ENCODE measurements around the gene PSMC3.

Gene PSMC3

DNA sequence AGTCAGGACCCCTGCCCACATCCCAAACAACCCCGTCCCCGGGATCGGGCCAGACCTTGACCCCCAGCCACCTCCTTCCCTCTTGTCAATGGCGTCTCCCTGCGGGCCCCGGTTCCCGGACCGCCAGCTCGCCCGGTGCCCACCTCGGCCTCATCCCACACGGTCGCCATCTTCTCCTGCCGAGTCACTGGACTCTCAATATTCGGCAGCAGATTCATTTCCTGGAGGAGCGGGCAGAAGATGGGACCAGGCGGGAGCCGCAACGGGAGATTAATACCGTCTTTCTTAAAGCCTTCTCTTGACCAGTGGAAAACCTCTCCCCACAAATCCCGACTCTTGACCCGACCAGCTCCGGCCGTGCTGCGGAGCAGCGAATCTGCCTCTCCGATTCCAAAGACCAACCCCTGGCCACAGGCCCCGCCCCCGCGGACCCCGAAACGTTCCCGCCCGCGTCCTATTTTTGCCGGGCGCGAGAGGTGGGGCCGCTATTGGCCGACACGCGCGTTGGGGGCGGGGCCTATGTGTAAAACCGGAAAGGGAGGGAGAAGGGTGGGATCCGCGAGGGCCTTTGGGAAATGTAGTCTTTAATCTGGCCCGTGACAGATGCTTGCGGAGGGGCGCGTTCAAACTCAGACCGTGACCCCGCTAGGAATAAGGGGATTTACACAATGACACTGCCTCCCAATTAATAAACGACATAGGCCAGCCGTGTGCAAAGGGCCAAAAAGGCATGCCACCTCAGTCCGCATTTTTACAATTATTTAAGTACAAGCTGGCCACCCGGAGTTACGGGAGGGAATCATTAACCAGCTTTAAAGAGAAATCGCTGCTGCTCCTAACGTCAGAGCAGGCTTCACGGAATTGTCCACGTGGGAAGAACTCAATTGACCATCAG, at the start of gene PSMC3:
Gene PSMC3 (minus strand): TSS at position 378 of the 895 bp plus-strand sequence. CDS start 160 bp downstream, at position 218.
- peak; percentile 95 to 100 for DNase-seq

- no peak for DNase-seq
These were observed 44.4 kb upstream of the PSMC3 start for GRCh38 chr11:47470671-47471070.

DNA sequence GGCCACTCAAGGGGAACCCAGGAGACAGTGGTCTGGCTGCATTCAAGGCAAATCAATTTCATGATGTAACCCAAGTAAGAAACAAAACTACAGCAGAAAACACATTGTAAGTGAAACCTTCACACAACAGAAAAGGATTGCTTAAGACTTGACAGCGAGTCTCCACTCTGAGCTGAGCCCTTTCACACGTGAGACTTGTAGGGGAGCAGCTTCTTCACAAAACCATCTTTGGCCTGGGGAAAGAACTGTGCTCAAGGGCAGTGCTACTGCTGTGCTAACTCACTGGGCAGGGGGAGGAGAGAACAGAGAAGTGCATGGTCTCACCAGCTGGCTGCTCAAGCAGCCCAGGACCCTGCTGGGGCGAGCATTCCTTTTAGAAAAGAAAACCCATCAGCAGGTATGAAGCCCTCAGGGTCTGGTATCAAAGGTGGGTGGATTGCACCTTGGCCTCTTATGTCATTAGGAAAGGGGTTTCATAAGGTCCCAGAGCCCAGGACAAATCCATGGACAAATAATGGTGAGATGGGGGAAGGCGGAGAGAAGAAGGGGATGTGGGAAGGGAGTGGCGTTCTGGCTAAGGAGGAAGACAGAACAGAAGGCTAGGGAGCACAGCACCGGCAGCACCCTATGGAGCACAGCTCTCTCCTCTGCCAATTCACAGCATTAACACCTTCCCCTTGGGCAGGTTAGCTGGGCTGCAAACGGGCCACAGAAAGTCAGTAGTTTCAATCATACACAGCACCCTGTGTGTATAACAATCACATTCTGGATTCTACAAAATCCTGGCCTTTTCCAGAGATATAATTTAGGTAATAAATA, 43.3 kb upstream of the PSMC3 start:
- DNase-seq, result no peak

GRCh38 chr11:47468598-47469214, 42.5 kb upstream of the PSMC3 start:
- no peak for DNase-seq

DNA sequence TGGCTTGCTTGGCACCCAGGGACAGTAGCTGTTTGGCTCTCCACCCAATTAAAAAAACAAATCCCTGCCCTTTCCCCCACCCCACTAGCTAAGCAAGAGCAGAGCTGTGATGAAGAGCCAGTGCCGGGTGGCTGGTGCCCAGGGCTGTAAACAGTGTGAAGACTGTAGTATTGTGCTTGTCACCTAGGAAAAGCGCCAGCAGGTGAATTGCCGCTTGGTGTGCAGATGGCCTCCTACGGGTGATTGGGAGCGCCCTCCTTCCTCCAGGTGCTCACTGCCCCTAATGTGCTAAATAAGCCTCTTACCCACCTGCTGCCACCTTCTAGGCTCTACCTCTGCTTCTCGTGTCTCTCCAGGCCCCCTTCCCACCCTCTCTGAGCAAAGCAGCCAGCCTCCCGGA, 41.1 kb upstream of the PSMC3 start:
- no peak for DNase-seq

- no peak for DNase-seq
These were observed 40.5 kb upstream of the PSMC3 start for GRCh38 chr11:47466701-47467250.

DNA sequence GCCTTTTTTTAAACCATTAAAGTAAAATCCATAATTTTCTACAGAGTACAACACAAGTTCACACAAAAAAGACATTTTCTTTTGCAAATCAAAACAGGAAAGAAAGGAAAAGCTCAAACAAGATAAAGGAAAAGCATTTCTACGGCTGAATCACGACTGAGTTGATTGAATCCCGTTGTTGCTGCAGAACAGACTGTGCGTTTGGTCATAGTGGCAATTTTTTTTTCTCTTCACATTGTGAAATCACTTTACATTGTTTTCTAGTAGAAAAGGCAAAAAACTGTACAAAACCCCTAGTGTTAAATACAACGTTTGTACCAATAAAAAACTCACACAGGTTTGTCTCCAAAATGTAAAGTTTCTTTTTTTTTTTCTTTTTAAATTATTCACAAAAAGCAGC, 40.0 kb upstream of the PSMC3 start:
- DNase-seq, result no peak

- peak in 1 of 2 experiments; percentile 17 for DNase-seq
These were observed 38.2 kb upstream of the PSMC3 start for GRCh38 chr11:47464483-47464882.

- DNase-seq, result no peak
These were observed 35.6 kb upstream of the PSMC3 start for GRCh38 chr11:47461876-47462275.

DNA sequence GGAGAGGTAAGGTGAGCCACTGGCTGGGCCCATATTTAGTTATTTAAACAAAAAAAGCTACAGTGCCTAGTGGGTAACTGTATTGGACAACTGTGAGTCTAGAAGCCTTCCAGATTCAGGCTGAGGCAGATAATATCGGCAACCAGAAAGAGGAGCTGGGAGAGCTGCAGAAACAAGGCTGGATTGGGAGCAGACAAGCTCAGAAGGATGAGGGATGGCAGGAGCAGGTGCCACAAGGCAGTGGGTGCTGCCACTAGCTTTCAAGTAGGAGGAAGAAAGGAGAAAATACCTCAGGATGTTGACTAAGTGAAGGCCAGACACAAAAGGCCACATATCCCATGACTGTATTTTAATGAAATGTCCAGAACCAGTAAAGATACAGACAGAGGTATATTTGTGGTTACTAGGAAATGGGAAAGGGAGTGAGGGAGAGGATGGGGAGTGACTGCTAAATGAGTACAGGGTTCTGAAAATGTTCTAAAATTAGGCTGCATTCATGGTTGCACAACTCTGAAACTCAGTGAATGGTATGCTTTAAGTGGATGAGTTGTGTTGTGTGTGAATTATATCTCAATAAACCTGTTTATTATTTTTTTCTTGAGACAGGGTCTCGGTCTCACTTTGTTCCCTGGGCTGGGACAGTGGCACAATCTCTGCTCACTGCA, 34.5 kb upstream of the PSMC3 start:
- no peak for DNase-seq

GRCh38 chr11:47454258-47454671, 28.0 kb upstream of the PSMC3 start:
- peak; percentile 71 to 92 for DNase-seq

DNA sequence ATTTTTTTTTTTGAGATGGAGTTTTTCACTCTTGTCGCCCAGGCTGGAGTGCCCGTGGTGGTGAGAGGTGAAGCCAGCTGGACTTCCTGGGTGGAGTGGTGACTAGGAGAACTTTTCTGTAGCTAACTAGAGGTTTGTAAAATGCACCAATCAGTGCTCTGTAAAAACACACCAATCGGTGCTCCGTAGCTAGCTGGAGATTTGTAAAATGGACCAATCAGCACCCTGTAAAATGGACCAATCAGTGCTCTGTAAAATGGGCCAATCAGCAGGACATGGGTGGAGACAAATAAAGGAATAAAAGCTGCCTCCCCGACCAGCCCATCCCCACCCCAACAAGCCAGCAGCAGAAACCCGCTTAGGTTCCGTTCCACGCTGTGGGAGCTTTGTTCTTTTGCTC, 27.1 kb upstream of the PSMC3 start:
- no peak for DNase-seq

DNA sequence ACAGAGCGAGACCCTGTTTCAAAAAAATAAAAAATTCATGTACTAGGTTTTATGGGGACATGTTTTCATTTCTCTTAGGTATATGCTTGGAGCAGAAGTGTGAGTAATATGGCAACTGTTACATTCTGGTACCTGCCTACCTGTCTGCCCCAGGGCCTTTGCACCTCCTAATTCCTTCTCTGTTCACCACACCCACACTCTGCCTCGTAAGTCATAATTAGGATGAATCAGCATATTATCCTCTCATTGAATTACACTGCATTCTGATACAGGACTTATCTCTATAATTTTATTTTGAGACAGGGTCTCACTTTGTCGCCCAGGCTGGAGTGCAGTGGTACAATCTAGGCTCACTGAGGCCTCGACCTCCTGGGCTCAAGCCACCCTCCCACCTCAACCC, 25.8 kb upstream of the PSMC3 start:
- DNase-seq, result no peak

DNA sequence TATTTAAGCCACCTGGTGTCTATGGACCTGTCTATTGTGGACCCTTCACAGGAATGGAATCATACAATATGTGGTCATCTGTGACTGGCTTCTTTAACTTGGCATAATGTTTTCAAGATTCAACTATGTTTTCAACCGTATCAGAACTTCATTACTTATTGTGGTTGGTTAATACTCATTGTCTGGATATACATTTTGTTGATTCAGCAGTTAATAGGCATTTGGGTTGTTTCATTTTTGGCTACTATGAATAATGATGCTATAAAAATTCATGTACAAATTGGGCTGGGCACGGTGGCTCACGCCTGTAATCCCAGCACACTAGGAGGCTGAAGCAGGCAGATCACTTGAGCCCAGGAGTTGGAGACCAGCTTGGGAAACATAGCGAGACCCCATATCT, 25.2 kb upstream of the PSMC3 start:
- no peak for DNase-seq

DNA sequence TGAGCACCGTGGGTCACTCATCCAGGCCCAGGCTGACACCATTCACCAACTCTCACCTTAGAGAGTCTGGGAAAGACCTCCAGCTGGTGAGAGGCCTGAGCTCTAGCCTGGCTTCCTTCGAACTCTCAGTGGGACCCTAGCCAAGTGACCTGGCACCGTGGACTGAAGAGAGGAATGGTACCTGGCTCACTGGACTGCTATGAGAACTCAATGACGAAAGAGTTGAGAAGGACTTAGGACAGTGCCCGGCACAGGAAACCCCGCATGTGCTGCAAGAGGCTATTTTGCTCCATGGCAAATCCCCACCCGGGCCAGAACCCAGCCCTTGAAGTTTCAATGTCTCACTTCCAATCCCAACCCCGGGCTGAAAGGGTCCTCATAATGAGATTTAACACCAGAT, 23.3 kb upstream of the PSMC3 start:
- no peak for DNase-seq

GRCh38 chr11:47448566-47449427, 22.6 kb upstream of the PSMC3 start, which contains the start of gene RAPSN:
TSS of gene RAPSN (minus strand) at chr11:47449136. CDS start at chr11:47448964, 172 bp downstream.
- no peak for DNase-seq

DNA sequence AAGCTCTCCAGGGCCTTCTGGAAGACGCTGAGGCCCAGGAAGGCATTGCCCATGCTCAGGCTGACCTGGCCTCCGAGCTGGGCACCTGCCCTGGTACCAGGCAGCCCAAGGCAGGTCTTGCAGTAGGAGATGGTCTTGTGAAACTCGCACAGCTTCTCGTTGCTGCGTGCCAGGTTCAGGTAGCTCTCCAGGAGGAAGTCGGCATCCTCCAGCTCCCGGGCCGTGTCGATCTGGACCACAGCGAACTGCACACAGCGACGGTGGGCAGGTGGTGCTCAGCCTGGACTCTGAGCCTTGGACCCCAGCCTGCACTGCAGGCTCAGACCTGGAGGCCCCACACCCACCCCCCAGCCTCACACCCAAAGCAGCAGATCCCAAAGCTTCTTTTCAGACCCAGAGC, 21.7 kb upstream of the PSMC3 start:
- no peak for DNase-seq

- DNase-seq, result no peak
These were observed 20.6 kb upstream of the PSMC3 start for GRCh38 chr11:47446833-47447232.

- DNase-seq, result no peak
These were observed 19.6 kb upstream of the PSMC3 start for GRCh38 chr11:47445840-47446239.

- DNase-seq, result no peak
These were observed 17.6 kb upstream of the PSMC3 start for GRCh38 chr11:47443817-47444216.

- peak; percentile 45 to 75 for DNase-seq
These were observed 16.9 kb upstream of the PSMC3 start for GRCh38 chr11:47443028-47443700.
